Brain pericyte (primary cell): ENCODE measurements around the gene TRPM2.

ENCODE experiments used
- DNase-seq: peaks from one replicate; pipeline ENCODE4 v3.0.0-alpha.2; 2012; ENCODE audit warnings: low read depth, low spot score

Gene TRPM2

GRCh38 chr21:44483288-44484237 lies 130.1 kb downstream of the TRPM2 start:
- DNase-seq, result no peak

DNA sequence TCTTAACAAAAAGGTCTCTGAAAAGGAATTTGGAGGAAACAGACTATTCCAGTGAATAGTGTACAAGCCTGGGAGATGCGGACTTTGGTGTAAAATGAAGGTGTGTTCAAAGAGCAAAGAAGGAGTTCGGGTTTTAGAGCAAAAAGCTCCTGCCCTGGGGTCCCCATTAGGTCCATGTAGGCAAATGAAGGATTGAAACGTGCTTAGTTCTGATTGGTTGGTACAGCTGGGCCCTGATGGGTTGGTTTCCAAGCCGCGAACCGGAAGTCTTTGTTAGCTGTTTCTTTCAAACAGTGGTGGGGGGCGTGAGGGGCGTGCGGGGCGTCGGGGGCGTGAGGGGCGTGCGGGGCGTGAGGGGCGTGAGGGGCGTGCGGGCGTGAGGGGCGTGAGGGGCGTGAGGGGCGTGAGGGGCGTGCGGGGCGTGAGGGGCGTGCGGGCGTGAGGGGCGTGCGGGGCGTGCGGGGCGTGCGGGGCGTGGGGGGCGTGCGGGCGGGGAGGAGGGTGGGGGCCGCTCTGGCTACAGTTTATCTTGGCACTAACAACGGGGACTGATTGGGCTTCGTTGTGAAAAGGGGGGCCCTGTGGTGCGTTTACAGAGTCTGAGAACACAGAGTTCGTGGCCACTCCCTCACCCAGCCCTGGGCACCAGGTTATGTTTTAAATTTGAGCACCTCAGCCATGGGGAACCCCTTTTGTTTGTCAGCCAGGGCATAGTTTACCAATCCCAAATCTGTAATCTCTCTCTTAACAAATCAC lies 131.3 kb downstream of the TRPM2 start:
- no peak for DNase-seq

GRCh38 chr21:44485254-44485793 lies 131.9 kb downstream of the TRPM2 start:
- no peak for DNase-seq

DNA sequence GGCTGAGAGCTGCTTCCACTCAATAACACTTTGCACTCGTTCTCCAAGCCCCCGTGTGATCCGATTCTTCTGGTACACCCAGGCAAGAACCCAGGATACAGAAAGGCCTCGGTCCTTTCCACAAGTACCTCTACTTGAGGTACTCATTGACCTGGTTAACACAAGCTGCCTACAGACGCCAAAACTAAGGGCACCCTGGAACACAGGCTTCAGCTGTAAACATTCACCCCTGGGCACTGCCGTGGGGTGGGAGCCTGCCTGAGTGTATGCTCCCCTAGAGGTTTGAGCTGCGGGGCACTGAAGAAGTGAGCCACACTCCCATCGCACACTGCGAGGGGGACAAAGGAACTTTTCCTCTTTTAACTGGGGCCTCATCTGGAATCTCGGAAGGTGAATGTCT lies 132.4 kb downstream of the TRPM2 start:
- no peak for DNase-seq

- no peak for DNase-seq
These were observed 132.9 kb downstream of the TRPM2 start for GRCh38 chr21:44486302-44486701.

- DNase-seq, result no peak
These were observed 134.4 kb downstream of the TRPM2 start for GRCh38 chr21:44487831-44488230.

DNA sequence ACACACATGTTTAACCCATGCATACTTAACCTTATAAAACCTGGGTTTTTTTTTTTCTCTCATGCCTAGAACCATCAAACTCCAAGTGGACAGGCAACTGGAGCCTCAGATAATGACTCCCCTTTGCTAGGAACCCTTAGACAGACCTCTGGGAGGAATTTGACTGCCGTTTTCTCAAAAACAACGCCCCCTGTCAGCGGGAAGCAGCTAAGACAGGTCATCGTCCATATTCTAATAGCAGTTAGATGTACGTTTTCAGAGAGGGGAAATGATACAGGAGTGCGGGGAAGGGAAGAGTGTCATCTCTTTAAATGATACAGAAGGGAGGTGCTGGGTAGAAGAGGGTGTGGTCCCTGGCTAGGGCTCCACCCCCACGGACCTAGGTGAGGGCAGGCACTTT lies 136.5 kb downstream of the TRPM2 start:
- DNase-seq, result no peak

DNA sequence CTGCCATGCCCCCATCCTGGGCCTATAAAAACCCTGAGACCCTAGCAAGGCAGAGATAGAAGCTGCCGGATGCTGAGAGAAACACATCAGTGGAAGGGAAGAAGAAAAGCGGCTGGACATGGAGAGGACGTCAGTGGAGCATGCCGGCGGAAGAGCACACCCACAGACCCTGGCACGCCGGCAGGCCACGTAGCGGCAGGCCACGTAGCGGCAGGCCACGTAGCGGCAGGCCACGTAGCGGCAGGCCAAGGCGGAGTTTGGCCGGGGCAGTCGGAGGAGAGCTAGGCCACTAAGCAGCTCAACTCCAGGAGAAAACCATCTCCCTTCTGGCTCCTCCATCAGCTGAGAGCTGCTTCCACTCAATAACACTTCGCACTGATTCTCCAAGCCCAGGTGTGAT lies 137.0 kb downstream of the TRPM2 start:
- DNase-seq, result no peak

DNA sequence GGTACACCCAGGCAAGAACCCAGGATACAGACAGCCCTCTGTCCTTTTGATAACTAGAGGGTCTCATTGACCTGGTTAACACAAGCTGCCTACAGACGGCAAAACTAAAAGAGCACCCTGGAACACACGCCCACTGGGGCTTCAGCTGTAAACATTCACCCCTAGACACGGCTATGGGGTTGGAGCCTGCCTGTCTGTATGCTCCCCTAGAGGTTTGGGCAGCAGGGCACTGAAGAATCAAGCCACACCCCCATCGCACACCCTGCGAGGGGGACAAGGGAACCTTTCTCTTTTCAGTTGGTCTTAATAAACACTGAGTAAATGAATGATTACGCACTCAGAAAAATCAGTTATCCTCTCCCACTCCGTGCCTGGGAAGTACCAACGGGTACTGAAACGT lies 137.4 kb downstream of the TRPM2 start:
- no peak for DNase-seq
